Lung (tissue), 12 donors: ENCODE results near the gene MIF. TPM values are rescaled to one million over a fixed set of nuclear protein-coding genes. Genes with fewer than 3 reads are reported as not detected.
"Not testable (repeated sequence)": the region's sequence is repeated elsewhere in the genome, so short reads cannot be mapped to it uniquely, and the experiment has no call there.

ENCODE experiments used
- ATAC-seq: fragments of 200-7000 bp; cut with Tn5 transposase; one replicate; pipeline ENCODE4 v1.9.1; 2020; ENCODE audit warnings: moderate number of reproducible peaks; ENCODE audit not compliant: insufficient read depth, low FRiP score
- DNase-seq, 3 donors: peaks; one replicate each; pipeline ENCODE4 v3.0.0-alpha.2; 2013 to 2017
- H3K27ac ChIP-seq, 2 donors: one replicate each; pipeline ENCODE4 v1.5.1; 2013; ENCODE audit warnings: mild to moderate bottlenecking in 2 of 2, moderate library complexity in 2 of 2, control low read depth in 1 of 2, inconsistent platforms in 1 of 2, low read depth in 1 of 2, low read length in 1 of 2
- H3K27me3 ChIP-seq, 3 donors: one replicate each; pipeline ENCODE4 v1.5.1; 2013; ENCODE audit warnings: low read length in 2 of 3; ENCODE audit not compliant: control insufficient read depth in 3 of 3, insufficient read depth in 3 of 3
- H3K36me3 ChIP-seq, 4 donors: one replicate each; pipeline ENCODE4 v1.5.1; 2013; ENCODE audit warnings: low read length in 4 of 4, mild to moderate bottlenecking in 1 of 4, moderate library complexity in 1 of 4; ENCODE audit not compliant: control insufficient read depth in 4 of 4, insufficient read depth in 4 of 4
- H3K4me1 ChIP-seq, 5 donors: one replicate each; pipeline ENCODE4 v1.5.1; 2013; ENCODE audit warnings: low read length in 5 of 5, mild to moderate bottlenecking in 2 of 5, moderate library complexity in 1 of 5; ENCODE audit not compliant: control insufficient read depth in 5 of 5, insufficient read depth in 5 of 5
- H3K4me3 ChIP-seq: one replicate; pipeline ENCODE4 v1.5.1; 2013; ENCODE audit warnings: mild to moderate bottlenecking, control low read depth, moderate library complexity
- H3K9ac ChIP-seq, 2 donors: one replicate each; pipeline ENCODE4 v1.5.1; 2013; ENCODE audit warnings: low read length in 2 of 2, control low read depth in 1 of 2; ENCODE audit not compliant: insufficient read depth in 1 of 2
- H3K9me3 ChIP-seq, 4 donors: one replicate each; pipeline ENCODE4 v1.5.1; 2013; ENCODE audit warnings: low read length in 3 of 4, mild to moderate bottlenecking in 1 of 4, moderate library complexity in 1 of 4; ENCODE audit not compliant: control insufficient read depth in 4 of 4, insufficient read depth in 3 of 4
- WGBS, 2 donors: extraction: QIAGEN DNeasy Blood & Tissue Kit; methylation state at CpG; one replicate each; pipeline ENCODE4 v1.1.7; 2013; 5-methylcytosine and 5-hydroxymethylcytosine counted together
- polyA plus RNA-seq, 2 donors: library from polyadenylated mRNA; stranded (reverse); fragments of 200-250 nt; gene quantifications; one replicate each; pipeline ENCODE4 v1.2.1, GENCODE V29; 2013
- total RNA-seq, 2 donors: library from RNA; depleted of rRNA in 1 of 2; stranded (reverse); fragments of >200 nt in 1 of 2; gene quantifications; one replicate each; pipeline ENCODE4 v1.2.1, GENCODE V29; 2014 to 2021
- TF ChIP-seq, protein P1 (sequence below): IDR thresholded peaks from 2 replicates; pipeline ENCODE4 v1.5.1; 2012; ENCODE audit warnings: mild to moderate bottlenecking; ENCODE audit errors: control extremely low read depth, extremely low read depth
- donor health status: control.
- donor health status: control.
- donor health status: Bipolar disorder and iron deficiency.
- donor health status: healthy.
- donor health status: DM: yes; HTN: yes; CAD: no.

The MIF gene
- total and polyA plus RNA-seq, 4 donors = 71.8 to 887 (median 801) TPM

DNA sequence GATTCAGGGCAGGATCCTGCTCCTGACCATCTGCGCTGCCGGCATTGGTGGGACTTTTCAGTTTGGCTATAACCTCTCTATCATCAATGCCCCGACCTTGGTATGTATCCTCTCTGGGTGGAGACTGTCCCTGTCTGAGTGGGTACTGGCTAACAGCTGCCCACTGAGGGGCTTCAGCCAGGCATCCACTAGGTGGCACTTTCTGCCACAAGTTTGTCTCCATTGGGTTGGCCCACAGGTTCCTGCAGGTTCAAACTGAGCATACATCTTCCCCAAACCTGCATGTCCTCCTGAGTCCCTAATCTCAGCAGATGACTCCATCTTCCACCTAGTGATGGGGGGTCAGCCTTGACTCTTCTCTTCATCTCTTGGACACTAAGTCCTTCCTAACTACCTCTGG lies 32.1 kb upstream of the MIF start:
- Histone ChIP-seq H3K4me1 (peaks cover 0 to 9% (median 0%) of the 10 kb centered on the region in 5 donors), H3K9ac (no peak overlapping the region), H3K36me3 (peaks cover 0 to 5% (median 0%) of the 10 kb centered on the region in 4 donors), H3K27me3 (no peaks in the 10 kb centered on the region), H3K9me3 (no peaks in the 10 kb centered on the region), H3K4me3 (no peak overlapping the region), H3K27ac (no peak overlapping the region)
- no peak for ATAC-seq
- TF ChIP-seq, protein P1, sequence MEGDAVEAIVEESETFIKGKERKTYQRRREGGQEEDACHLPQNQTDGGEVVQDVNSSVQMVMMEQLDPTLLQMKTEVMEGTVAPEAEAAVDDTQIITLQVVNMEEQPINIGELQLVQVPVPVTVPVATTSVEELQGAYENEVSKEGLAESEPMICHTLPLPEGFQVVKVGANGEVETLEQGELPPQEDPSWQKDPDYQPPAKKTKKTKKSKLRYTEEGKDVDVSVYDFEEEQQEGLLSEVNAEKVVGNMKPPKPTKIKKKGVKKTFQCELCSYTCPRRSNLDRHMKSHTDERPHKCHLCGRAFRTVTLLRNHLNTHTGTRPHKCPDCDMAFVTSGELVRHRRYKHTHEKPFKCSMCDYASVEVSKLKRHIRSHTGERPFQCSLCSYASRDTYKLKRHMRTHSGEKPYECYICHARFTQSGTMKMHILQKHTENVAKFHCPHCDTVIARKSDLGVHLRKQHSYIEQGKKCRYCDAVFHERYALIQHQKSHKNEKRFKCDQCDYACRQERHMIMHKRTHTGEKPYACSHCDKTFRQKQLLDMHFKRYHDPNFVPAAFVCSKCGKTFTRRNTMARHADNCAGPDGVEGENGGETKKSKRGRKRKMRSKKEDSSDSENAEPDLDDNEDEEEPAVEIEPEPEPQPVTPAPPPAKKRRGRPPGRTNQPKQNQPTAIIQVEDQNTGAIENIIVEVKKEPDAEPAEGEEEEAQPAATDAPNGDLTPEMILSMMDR = peak; percentile 27
- 81% methylated on average over 3 of the region's 3 CpGs for WGBS, 2 donors
- peak in 1 of 3 donors; percentile 42 for DNase-seq

DNA sequence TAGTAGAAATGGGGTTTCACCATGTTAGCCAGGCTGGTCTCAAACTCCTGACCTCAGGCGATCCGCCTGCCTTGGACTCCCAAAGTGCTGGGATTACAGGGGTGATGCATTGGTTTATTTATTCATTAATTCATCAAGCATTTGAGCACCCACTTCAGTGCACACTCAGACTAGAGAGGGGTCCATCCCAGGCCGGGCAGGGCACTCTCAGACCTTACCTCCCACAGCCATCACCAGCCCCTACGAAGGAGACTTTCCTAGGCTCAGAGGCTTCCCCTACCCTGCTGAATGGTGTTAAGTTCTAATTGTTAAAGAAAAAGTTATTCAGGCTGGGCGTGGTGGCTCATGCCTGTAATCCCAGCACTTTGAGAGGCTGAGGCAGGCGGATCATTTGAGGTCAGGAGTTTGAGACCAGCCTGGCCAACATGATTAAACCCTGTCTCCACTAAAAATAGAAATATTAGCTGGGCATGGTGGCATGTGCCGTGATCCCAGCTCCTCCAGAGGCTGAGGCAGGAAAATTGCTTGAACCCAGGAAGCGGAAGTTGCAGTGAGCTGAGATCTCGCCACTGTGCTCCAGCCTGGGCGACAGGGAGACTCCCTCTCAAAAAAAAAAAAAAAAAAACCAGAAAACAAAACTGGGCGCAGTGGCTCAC lies 29.6 kb upstream of the MIF start:
- H3K9me3 ChIP-seq, H3K36me3 ChIP-seq, DNase-seq, H3K27ac ChIP-seq, H3K4me1 ChIP-seq, H3K9ac ChIP-seq, H3K27me3 ChIP-seq, ATAC-seq, H3K4me3 ChIP-seq: not testable (repeated sequence)
- WGBS, 2 donors = 69 to 70% methylated on average over 11 of the region's 11 CpGs

DNA sequence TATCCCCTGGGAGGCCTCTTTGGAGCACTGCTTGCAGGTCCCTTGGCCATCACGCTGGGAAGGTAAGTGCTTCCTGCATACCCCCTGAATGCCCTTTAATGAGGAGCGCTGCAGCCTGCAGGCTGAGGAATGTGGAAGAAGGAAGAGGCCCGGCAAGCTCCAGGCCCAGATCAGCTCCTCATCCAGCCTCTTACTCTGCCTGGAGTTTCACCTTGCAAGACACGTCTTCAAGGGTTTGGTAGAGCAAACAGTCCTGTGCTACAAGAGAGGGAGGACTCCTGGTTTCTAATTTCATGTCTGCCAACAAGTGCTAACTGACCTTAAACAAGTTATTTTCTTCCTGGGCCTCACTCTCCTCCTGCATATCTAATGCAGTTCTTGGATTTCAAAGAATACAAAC lies 25.6 kb upstream of the MIF start:
- DNase-seq (peak in 1 of 3 donors; percentile 34), ATAC-seq (no peak)
- TF ChIP-seq, protein P1 = no peak
- H3K4me3 ChIP-seq = no peak overlapping the region
- peaks cover 0 to 7% (median 2%) of the 10 kb centered on the region in 4 donors for H3K36me3 ChIP-seq
- no peaks in the 10 kb centered on the region for H3K9me3 ChIP-seq
- H3K9ac ChIP-seq = no peak overlapping the region
- peak overlapping the region in 1 of 2 donors; percentile 4 for H3K27ac ChIP-seq
- no peaks in the 10 kb centered on the region for H3K4me1 ChIP-seq
- H3K27me3 ChIP-seq = no peaks in the 10 kb centered on the region
- 75 to 93% methylated on average over 4 of the region's 4 CpGs for WGBS, 2 donors

DNA sequence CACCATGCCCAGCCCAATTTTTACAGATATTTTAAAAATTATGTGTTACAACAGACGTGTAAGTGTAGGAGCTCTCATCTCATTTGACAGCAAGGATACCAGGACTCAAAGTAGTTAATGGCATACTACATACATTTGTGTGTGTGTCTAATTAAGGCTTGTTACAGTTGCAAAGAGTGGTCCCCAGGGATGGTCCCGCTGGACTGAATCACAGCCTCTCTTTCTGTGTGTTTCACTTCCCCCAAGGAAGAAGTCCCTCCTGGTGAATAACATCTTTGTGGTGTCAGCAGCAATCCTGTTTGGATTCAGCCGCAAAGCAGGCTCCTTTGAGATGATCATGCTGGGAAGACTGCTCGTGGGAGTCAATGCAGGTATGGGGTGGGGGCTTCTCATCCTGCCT lies 19.3 kb upstream of the MIF start:
- H3K4me1 ChIP-seq = no peaks in the 10 kb centered on the region
- no peak overlapping the region for H3K27ac ChIP-seq
- no peak overlapping the region for H3K4me3 ChIP-seq
- TF ChIP-seq, protein P1 = no peak
- H3K9me3 ChIP-seq = no peaks in the 10 kb centered on the region
- no peak for ATAC-seq
- H3K9ac ChIP-seq = no peak overlapping the region
- no peak for DNase-seq
- H3K36me3 ChIP-seq = peaks cover 0 to 7% (median 5%) of the 10 kb centered on the region in 4 donors
- WGBS, 2 donors = 94 to 95% methylated on average over 4 of the region's 4 CpGs
- no peaks in the 10 kb centered on the region for H3K27me3 ChIP-seq
